SK-N-SH (cell line): ENCODE results near the gene LUC7L3. TPM values are rescaled to one million over a fixed set of nuclear protein-coding genes. Genes with fewer than 3 reads are reported as not detected.
A peak's percentile ranks its signal among the peaks of the same experiment; 100 is the strongest.

Experiments
- CTCF ChIA-PET: fragments of 300-600, 350-600 bp; formaldehyde crosslinking; extraction: SDS; loops from one replicate; lab custom pipeline; 2021; lab: Yijun Ruan, JAX
- POLR2A ChIA-PET: fragments of 350-600 bp; sonication (Branson Sonifier 250); formaldehyde crosslinking; extraction: SDS; loops from one replicate; lab custom pipeline; 2020; ENCODE audit warnings: antibody characterized with exemption, inconsistent platforms; lab: Yijun Ruan, JAX
- DNase-seq: peaks from one replicate; pipeline ENCODE4 v3.0.0; 2012
- H2AFZ ChIP-seq: fragments of 200-600 bp; sonication (generic); 2 replicates; pipeline ENCODE4 v1.8.1; 2016; ENCODE audit warnings: antibody characterized with exemption, mild to moderate bottlenecking, low read depth
- H3F3A ChIP-seq: fragments of 200-600 bp; sonication (generic); replicated peaks from 2 replicates; pipeline ENCODE3; 2016; ENCODE audit warnings: antibody characterized with exemption, mild to moderate bottlenecking; ENCODE audit not compliant: insufficient read depth
- H3K27ac ChIP-seq, 2 experiments: fragments of 200-500 bp in 1 of 2; fragments of 200-600 bp in 1 of 2; sonication (Bioruptor generic) in 1 of 2; sonication (generic), shearing (Covaris generic) in 1 of 2; 2 replicates each; pipeline versions ENCODE4 v1.5.1 to v1.6.1; 2014 to 2016; ENCODE audit warnings: low read depth in 2 of 2, inconsistent platforms in 1 of 2, low read length in 1 of 2, mild to moderate bottlenecking in 1 of 2, mixed read lengths in 1 of 2
- H3K27me3 ChIP-seq: fragments of 200-600 bp; sonication (generic), shearing (Covaris generic); 2 replicates; pipeline ENCODE4 v1.6.1; 2016; ENCODE audit warnings: mixed run types; ENCODE audit not compliant: insufficient read depth
- H3K36me3 ChIP-seq, 2 experiments: fragments of 200-500 bp in 1 of 2; fragments of 200-600 bp in 1 of 2; sonication (Bioruptor generic) in 1 of 2; sonication (generic) in 1 of 2; replicated peaks in 1 of 2; 2 replicates each; pipeline versions ENCODE3 to v1.5.1; 2014 to 2016; ENCODE audit warnings: low read length in 1 of 2, mild to moderate bottlenecking in 1 of 2; ENCODE audit not compliant: insufficient read depth in 2 of 2, control insufficient read depth in 1 of 2
- H3K4me1 ChIP-seq, 2 experiments: fragments of 200-500 bp in 1 of 2; fragments of 200-600 bp in 1 of 2; sonication (Bioruptor generic) in 1 of 2; sonication (generic), shearing (Covaris generic) in 1 of 2; 2 replicates each; pipeline versions ENCODE4 v1.5.1 to v1.6.1; 2014 to 2016; ENCODE audit warnings: low read depth in 1 of 2, low read length in 1 of 2, mixed run types in 1 of 2; ENCODE audit not compliant: insufficient read depth in 2 of 2, control insufficient read depth in 1 of 2
- H3K4me2 ChIP-seq: fragments of 200-600 bp; sonication (generic), shearing (Covaris generic); 2 replicates; pipeline ENCODE4 v1.6.1; 2017; ENCODE audit warnings: mixed run types
- H3K4me3 ChIP-seq, 2 experiments: fragments of 200-500 bp in 1 of 2; fragments of 200-600 bp in 1 of 2; sonication (Bioruptor generic) in 1 of 2; sonication (generic), shearing (Covaris generic) in 1 of 2; 2 replicates each; pipeline versions ENCODE4 v1.5.1 to v1.8.1; 2014 to 2016; ENCODE audit warnings: low read depth in 2 of 2, inconsistent platforms in 1 of 2, low read length in 1 of 2, mild to moderate bottlenecking in 1 of 2, mixed read lengths in 1 of 2, moderate library complexity in 1 of 2
- H3K79me2 ChIP-seq: fragments of 200-600 bp; sonication (generic); 2 replicates; pipeline ENCODE4 v1.8.1; 2017; ENCODE audit warnings: mild to moderate bottlenecking; ENCODE audit not compliant: insufficient read depth
- H3K9ac ChIP-seq: fragments of 200-600 bp; sonication (generic); 2 replicates; pipeline ENCODE4 v1.6.1; 2017; ENCODE audit warnings: mixed run types
- H3K9me2 ChIP-seq: fragments of 200-600 bp; sonication (generic); 2 replicates; pipeline ENCODE4 v1.6.1; 2017; ENCODE audit warnings: mixed run types
- H3K9me3 ChIP-seq: fragments of 200-600 bp; sonication (generic); 2 replicates; pipeline ENCODE4 v1.6.1; 2017; ENCODE audit warnings: mixed run types, mild to moderate bottlenecking, moderate library complexity
- H4K20me1 ChIP-seq: fragments of 200-600 bp; sonication (generic); 2 replicates; pipeline ENCODE4 v1.6.1; 2017; ENCODE audit warnings: mild to moderate bottlenecking, mixed run types; ENCODE audit not compliant: insufficient read depth
- ELF1 ChIP-seq: IDR thresholded peaks from 2 replicates; pipeline ENCODE4 v1.4.0; 2012
- EP300 ChIP-seq, 2 experiments: IDR thresholded peaks; 2 replicates each; pipeline versions ENCODE4 v1.4.0 to v1.6.1; 2012; ENCODE audit warnings: borderline replicate concordance in 1 of 2, low read depth in 1 of 2, low read length in 1 of 2
- EZH2phosphoT487 ChIP-seq: fragments of 200-600 bp; sonication (generic); IDR thresholded peaks from 2 replicates; pipeline ENCODE4 v1.6.1; 2017; ENCODE audit warnings: low read depth, mixed run types, mild to moderate bottlenecking, antibody characterized with exemption, moderate library complexity, borderline replicate concordance
- FOSL2 ChIP-seq: IDR thresholded peaks from 2 replicates; pipeline ENCODE4 v1.4.0; 2012; ENCODE audit warnings: low read depth, mild to moderate bottlenecking, moderate library complexity, borderline replicate concordance
- FOXJ3 ChIP-seq: sonication (generic); formaldehyde crosslinking; IDR thresholded peaks from 2 replicates; pipeline ENCODE4 v1.5.1; 2020; ENCODE audit warnings: mild to moderate bottlenecking, missing genetic modification reagents
- FOXM1 ChIP-seq: IDR thresholded peaks from 2 replicates; pipeline ENCODE4 v1.4.0; 2012; ENCODE audit warnings: low read depth, mild to moderate bottlenecking
- GATA2 ChIP-seq: sonication (generic); formaldehyde crosslinking; IDR thresholded peaks from 2 replicates; pipeline ENCODE4 v1.5.0; 2020; ENCODE audit warnings: mild to moderate bottlenecking, missing genetic modification reagents
- JUND ChIP-seq: IDR thresholded peaks from 2 replicates; pipeline ENCODE4 v1.4.0; 2012
- MEF2A ChIP-seq: IDR thresholded peaks from 2 replicates; pipeline ENCODE4 v1.4.0; 2012; ENCODE audit warnings: low read depth, borderline replicate concordance
- MXI1 ChIP-seq: IDR thresholded peaks from 2 replicates; pipeline ENCODE4 v1.6.1; 2012; ENCODE audit warnings: mild to moderate bottlenecking, low read depth, low read length, improper control_type of control experiment
- NFIC ChIP-seq: IDR thresholded peaks from 2 replicates; pipeline ENCODE4 v1.4.0; 2012; ENCODE audit warnings: borderline replicate concordance
- NRF1 ChIP-seq: IDR thresholded peaks from 2 replicates; pipeline ENCODE4 v1.6.1; 2012; ENCODE audit warnings: low read depth, mild to moderate bottlenecking, low read length
- RAD21 ChIP-seq: IDR thresholded peaks from 2 replicates; pipeline ENCODE4 v1.6.1; 2012; ENCODE audit warnings: mild to moderate bottlenecking, low read length
- RCOR1 ChIP-seq: fragments of 150-350 bp; IDR thresholded peaks from 2 replicates; pipeline ENCODE4 v1.6.1; 2017; ENCODE audit warnings: antibody characterized with exemption, low read length
- RFX5 ChIP-seq: IDR thresholded peaks from 2 replicates; pipeline ENCODE4 v1.6.1; 2012; ENCODE audit warnings: mild to moderate bottlenecking, improper control_type of control experiment, low read length
- RXRA ChIP-seq: IDR thresholded peaks from 2 replicates; pipeline ENCODE4 v1.4.0; 2012; ENCODE audit warnings: low read depth, mild to moderate bottlenecking, borderline replicate concordance
- SIN3A ChIP-seq: IDR thresholded peaks from 2 replicates; pipeline ENCODE4 v1.6.1; 2012; ENCODE audit warnings: low read depth, mild to moderate bottlenecking, low read length, moderate library complexity, borderline replicate concordance
- SMC3 ChIP-seq: IDR thresholded peaks from 2 replicates; pipeline ENCODE4 v1.6.1; 2012; ENCODE audit warnings: low read depth, low read length, improper control_type of control experiment
- TAF1 ChIP-seq: IDR thresholded peaks from 2 replicates; pipeline ENCODE4 v1.6.1; 2012; ENCODE audit warnings: low read depth, mild to moderate bottlenecking, low read length, moderate library complexity, borderline replicate concordance
- TCF12 ChIP-seq: IDR thresholded peaks from 2 replicates; pipeline ENCODE4 v1.4.0; 2012
- YY1 ChIP-seq: IDR thresholded peaks from 2 replicates; pipeline ENCODE4 v1.4.0; 2012; ENCODE audit warnings: low read depth, mild to moderate bottlenecking
- WGBS: methylation state at CpG from one replicate; pipeline ENCODE4 v1.1.6; 2017; ENCODE audit warnings: low lambda C conversion rate; 5-methylcytosine and 5-hydroxymethylcytosine counted together
- polyA plus RNA-seq, 3 experiments: library from polyadenylated mRNA; depleted of rRNA; stranded (reverse); fragments of >200 nt; gene quantifications; 2 replicates each; pipeline ENCODE4 v1.2.3, GENCODE V29; 2012
- TF ChIP-seq, protein P1 (sequence below): IDR thresholded peaks from 2 replicates; pipeline ENCODE4 v1.4.0; 2012; ENCODE audit warnings: low read depth
- TF ChIP-seq, protein P2 (sequence below): fragments of 150-350 bp; IDR thresholded peaks from 2 replicates; pipeline ENCODE4 v1.6.1; 2016; ENCODE audit warnings: mild to moderate bottlenecking, low read depth, low read length
- TF ChIP-seq, protein P3 (sequence below): IDR thresholded peaks from 2 replicates; pipeline ENCODE4 v1.4.0; 2012; ENCODE audit warnings: low read depth, borderline replicate concordance
- TF ChIP-seq, protein P4 (sequence below): IDR thresholded peaks from 2 replicates; pipeline ENCODE4 v1.4.0; 2012; ENCODE audit warnings: low read depth, borderline replicate concordance

LUC7L3 gene
- polyA plus RNA-seq, 1 of the 3 experiments (the other 2 are of a cell fraction), result 154 TPM

DNA sequence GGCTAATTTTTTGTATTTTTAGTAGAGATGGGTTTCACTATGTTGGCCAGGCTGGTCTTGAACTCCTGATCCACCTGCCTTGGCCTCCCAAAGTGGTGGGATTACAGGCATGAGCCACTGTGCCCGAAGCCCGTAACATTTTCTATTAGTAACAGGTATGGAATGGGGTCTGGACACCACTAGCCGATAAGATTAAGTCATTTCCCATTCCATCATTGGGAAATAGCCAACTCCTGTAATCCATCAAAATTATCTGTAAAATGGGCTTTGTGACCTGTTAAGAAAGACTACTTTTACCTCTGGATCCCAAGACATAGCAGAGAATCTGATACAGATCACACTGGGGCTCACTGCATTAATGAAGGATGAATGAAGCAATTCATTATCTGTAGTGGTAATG is 3.9 kb upstream of the LUC7L3 start:
- H3K9me3 ChIP-seq, result no peaks in the 10 kb centered on the region
- peaks cover 8% of the 10 kb centered on the region for H3F3A ChIP-seq
- WGBS, result 57% methylated on average over 3 of the region's 3 CpGs
- no peak overlapping the region for H3K4me3 ChIP-seq
- TF ChIP-seq RFX5 (no peak), FOXM1 (no peak), GATA2 (CRISPR knock-in tag) (no peak), FOXJ3 (CRISPR knock-in tag) (no peak), EP300 (IDR thresholded peaks at IDR 0.05; ENCODE audit: borderline replicate concordance in 1 of 2, low read depth in 1 of 2, low read length in 1 of 2) (no peak), NFIC (no peak), YY1 (no peak), FOSL2 (no peak), EZH2phosphoT487 (no peak), TCF12 (no peak), MXI1 (no peak)
- TF ChIP-seq, protein P1, sequence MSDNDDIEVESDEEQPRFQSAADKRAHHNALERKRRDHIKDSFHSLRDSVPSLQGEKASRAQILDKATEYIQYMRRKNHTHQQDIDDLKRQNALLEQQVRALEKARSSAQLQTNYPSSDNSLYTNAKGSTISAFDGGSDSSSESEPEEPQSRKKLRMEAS, result no peak
- TF ChIP-seq, protein P2, sequence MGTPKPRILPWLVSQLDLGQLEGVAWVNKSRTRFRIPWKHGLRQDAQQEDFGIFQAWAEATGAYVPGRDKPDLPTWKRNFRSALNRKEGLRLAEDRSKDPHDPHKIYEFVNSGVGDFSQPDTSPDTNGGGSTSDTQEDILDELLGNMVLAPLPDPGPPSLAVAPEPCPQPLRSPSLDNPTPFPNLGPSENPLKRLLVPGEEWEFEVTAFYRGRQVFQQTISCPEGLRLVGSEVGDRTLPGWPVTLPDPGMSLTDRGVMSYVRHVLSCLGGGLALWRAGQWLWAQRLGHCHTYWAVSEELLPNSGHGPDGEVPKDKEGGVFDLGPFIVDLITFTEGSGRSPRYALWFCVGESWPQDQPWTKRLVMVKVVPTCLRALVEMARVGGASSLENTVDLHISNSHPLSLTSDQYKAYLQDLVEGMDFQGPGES, result no peak
- H3K9me2 ChIP-seq, result no peaks in the 10 kb centered on the region
- ChIA-PET CTCF (interaction anchor here (0.8 kb wide), 1 partner anchor 90 kb away, joined by 3 read pairs; no protein-coding TSS in a partner anchor), POLR2A (no interaction called here)
- no peak overlapping the region for H3K9ac ChIP-seq
- H3K4me2 ChIP-seq, result no peak overlapping the region
- no peak for DNase-seq
- H4K20me1 ChIP-seq, result peaks cover 8% of the 10 kb centered on the region
- peaks cover 11% of the 10 kb centered on the region for H3K79me2 ChIP-seq
- no peak overlapping the region for H3K27ac ChIP-seq
- H2AFZ ChIP-seq, result no peak overlapping the region
- no peaks in the 10 kb centered on the region for H3K36me3 ChIP-seq
- no peaks in the 10 kb centered on the region; a peak in 1 of 4 replicates for H3K4me1 ChIP-seq
- H3K27me3 ChIP-seq, result no peaks in the 10 kb centered on the region

DNA sequence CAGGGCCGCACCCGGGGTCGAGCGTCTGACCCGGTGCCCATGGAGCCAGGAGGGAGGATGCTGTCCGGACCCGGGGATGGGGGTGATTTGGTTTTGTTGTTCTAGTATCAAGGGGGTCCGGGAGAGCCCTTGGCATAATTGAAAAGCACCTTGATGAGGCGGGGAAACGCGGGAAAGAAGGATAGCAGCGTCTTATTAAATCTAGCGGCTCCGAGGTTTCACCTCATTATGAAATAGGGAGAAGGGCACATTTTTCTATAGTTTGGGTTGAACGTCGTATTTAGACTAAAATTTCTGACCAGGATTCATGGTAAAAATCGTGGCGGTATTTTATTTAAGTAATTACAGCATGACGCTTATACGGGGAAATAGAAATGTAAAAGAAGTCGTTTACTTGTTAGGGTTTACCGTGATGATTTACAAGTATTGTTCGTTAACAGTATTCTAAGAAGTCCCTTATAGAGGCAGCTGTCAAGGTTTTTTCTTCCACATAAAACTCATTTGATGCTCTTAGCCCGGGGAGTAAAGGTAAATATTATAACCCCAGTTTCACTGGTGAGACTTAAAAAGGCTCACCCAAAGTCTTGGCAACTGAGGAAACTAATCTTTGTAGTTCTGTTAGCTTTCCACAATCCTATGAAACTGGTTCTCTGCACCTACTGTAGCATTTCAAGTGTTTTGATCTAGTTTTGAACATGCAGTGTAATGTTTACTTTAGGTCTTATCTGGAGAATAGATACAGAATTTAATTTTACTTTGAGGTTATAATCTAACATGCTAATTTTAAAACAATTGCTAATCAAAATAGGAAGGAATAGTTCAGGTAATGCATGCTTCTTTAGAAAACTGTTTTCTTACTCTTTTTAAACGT is 756 bp downstream of the LUC7L3 start:
- H3K4me3 ChIP-seq, result peak overlapping the region; percentile 68 to 86
- POLR2A ChIA-PET, result interaction anchor here (0.6 to 2.4 kb wide), 5 partner anchors 11 to 187 kb away, joined by 3 to 27 read pairs (median 4); partner anchors contain the start of genes ANKRD40 and TOB1
- peaks cover 58% of the 10 kb centered on the region for H3K79me2 ChIP-seq
- H3K27me3 ChIP-seq, result no peaks in the 10 kb centered on the region
- DNase-seq, result no peak
- no peaks in the 10 kb centered on the region for H3K9me3 ChIP-seq
- 1% methylated on average over 25 of the region's 25 CpGs for WGBS
- H3K4me1 ChIP-seq, result peaks cover 4 to 6% of the 10 kb centered on the region in 2 experiments; a peak in 2 of 4 replicates
- H3K9ac ChIP-seq, result peak overlapping the region; percentile 95
- peak overlapping the region; percentile 92 to 98 for H3K27ac ChIP-seq
- H3K36me3 ChIP-seq, result peaks cover 0 to 2% of the 10 kb centered on the region in 2 experiments
- H3F3A ChIP-seq, result peaks cover 8% of the 10 kb centered on the region
- peaks cover 55% of the 10 kb centered on the region for H4K20me1 ChIP-seq
- peak overlapping the region; percentile 72 for H3K4me2 ChIP-seq
- peak overlapping the region; percentile 88; the same call in 1 of the 2 replicates for H2AFZ ChIP-seq
- CTCF ChIA-PET, result interaction anchor here (1.0 to 2.5 kb wide), 5 partner anchors 11 to 169 kb away, joined by 3 to 9 read pairs (median 3); no protein-coding TSS in a partner anchor
- H3K9me2 ChIP-seq, result no peaks in the 10 kb centered on the region
- no peak for TF ChIP-seq SIN3A
- TF ChIP-seq JUND, result no peak
- no peak for TF ChIP-seq SMC3
- TF ChIP-seq, protein P3, sequence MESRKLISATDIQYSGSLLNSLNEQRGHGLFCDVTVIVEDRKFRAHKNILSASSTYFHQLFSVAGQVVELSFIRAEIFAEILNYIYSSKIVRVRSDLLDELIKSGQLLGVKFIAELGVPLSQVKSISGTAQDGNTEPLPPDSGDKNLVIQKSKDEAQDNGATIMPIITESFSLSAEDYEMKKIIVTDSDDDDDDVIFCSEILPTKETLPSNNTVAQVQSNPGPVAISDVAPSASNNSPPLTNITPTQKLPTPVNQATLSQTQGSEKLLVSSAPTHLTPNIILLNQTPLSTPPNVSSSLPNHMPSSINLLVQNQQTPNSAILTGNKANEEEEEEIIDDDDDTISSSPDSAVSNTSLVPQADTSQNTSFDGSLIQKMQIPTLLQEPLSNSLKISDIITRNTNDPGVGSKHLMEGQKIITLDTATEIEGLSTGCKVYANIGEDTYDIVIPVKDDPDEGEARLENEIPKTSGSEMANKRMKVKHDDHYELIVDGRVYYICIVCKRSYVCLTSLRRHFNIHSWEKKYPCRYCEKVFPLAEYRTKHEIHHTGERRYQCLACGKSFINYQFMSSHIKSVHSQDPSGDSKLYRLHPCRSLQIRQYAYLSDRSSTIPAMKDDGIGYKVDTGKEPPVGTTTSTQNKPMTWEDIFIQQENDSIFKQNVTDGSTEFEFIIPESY, result no peak
- no peak for TF ChIP-seq MEF2A
- TF ChIP-seq TAF1, result no peak
- TF ChIP-seq GATA2 (CRISPR knock-in tag), result no peak
- no peak for TF ChIP-seq NRF1
- no peak for TF ChIP-seq RAD21
- TF ChIP-seq RCOR1, result no peak
- no peak for TF ChIP-seq RXRA
- no peak for TF ChIP-seq ELF1
- TF ChIP-seq, protein P4, sequence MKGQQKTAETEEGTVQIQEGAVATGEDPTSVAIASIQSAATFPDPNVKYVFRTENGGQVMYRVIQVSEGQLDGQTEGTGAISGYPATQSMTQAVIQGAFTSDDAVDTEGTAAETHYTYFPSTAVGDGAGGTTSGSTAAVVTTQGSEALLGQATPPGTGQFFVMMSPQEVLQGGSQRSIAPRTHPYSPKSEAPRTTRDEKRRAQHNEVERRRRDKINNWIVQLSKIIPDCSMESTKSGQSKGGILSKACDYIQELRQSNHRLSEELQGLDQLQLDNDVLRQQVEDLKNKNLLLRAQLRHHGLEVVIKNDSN, result no peak
